Left renal cortex interstitium (tissue), 4 donors: ENCODE measurements around the gene FAM209A. TPM values are rescaled to one million over a fixed set of nuclear protein-coding genes. Genes with fewer than 3 reads are reported as not detected.
"Not testable (repeated sequence)": the region's sequence is repeated elsewhere in the genome, so short reads cannot be mapped to it uniquely, and the experiment has no call there.

Experiments used
- DNase-seq, 4 donors: peaks; one replicate each; pipeline ENCODE4 v3.0.0-alpha.2; 2013; ENCODE audit warnings: low read depth in 4 of 4, low spot score in 2 of 4, missing footprints in 1 of 4
- polyA plus RNA-seq, 4 donors: library from polyadenylated mRNA; unstranded; fragments of 120-200 nt; gene quantifications; one replicate each; pipeline ENCODE4 v1.2.1, GENCODE V29; 2013; ENCODE audit not compliant: insufficient read length in 4 of 4

The FAM209A gene
- polyA plus RNA-seq, result under 1 TPM in 2 of 4 donors, not detected in 2; 0.49 to 0.55 TPM

- DNase-seq, result not testable (repeated sequence)
Observed at GRCh38 chr20:56524444-56524843, at the start of gene FAM209A. FAM209A (plus strand) TSS chr20:56524744; CDS start chr20:56524809, 65 bp downstream.

GRCh38 chr20:56483970-56484369 is 40.6 kb upstream of the FAM209A start:
- no peak for DNase-seq

GRCh38 chr20:56487216-56487615 is 37.3 kb upstream of the FAM209A start:
- no peak for DNase-seq

GRCh38 chr20:56488566-56488965 is 36.0 kb upstream of the FAM209A start:
- no peak for DNase-seq

GRCh38 chr20:56501116-56501515 is 23.4 kb upstream of the FAM209A start:
- no peak for DNase-seq

GRCh38 chr20:56503916-56504315 is 20.6 kb upstream of the FAM209A start:
- DNase-seq, result no peak

- DNase-seq, result no peak
Observed at GRCh38 chr20:56504373-56505005, 20.1 kb upstream of the FAM209A start.

GRCh38 chr20:56506103-56506502 is 18.4 kb upstream of the FAM209A start:
- DNase-seq, result no peak

GRCh38 chr20:56511926-56512325 is 12.6 kb upstream of the FAM209A start:
- no peak for DNase-seq

- DNase-seq, result no peak
Observed at GRCh38 chr20:56513161-56514150, 11.1 kb upstream of the FAM209A start.

GRCh38 chr20:56516631-56517030 is 7.9 kb upstream of the FAM209A start:
- DNase-seq, result no peak

- DNase-seq, result no peak
Observed at GRCh38 chr20:56517211-56517610, 7.3 kb upstream of the FAM209A start.

GRCh38 chr20:56517641-56518040 is 6.9 kb upstream of the FAM209A start:
- no peak for DNase-seq

GRCh38 chr20:56518126-56518525 is 6.4 kb upstream of the FAM209A start:
- DNase-seq, result no peak

GRCh38 chr20:56518721-56519398 is 5.7 kb upstream of the FAM209A start:
- no peak for DNase-seq

GRCh38 chr20:56519551-56519950 is 5.0 kb upstream of the FAM209A start:
- DNase-seq, result no peak

GRCh38 chr20:56520180-56520579 is 4.4 kb upstream of the FAM209A start:
- no peak for DNase-seq

GRCh38 chr20:56520746-56521354 is 3.7 kb upstream of the FAM209A start:
- DNase-seq, result not testable (repeated sequence)

- no peak for DNase-seq
Observed at GRCh38 chr20:56522311-56522710, 2.2 kb upstream of the FAM209A start.

- DNase-seq, result no peak
Observed at GRCh38 chr20:56527521-56527920, 3.0 kb downstream of the FAM209A start.

- not testable (repeated sequence) for DNase-seq
Observed at GRCh38 chr20:56532946-56533345, 8.4 kb downstream of the FAM209A start, which contains the start of gene FAM209B. FAM209B (plus strand) TSS chr20:56533246; CDS start chr20:56533342, 96 bp downstream.
